ENCODE data around the gene ACADL.
"Not testable (repeated sequence)": the region's sequence is repeated elsewhere in the genome, so short reads cannot be mapped to it uniquely, and the experiment has no call there.

ACADL gene

GRCh38 chr2:210199854-210200253 is 25.4 kb downstream of the ACADL start:
- DNase-seq, result no peak

- peak; percentile 9 to 36 for DNase-seq
These were observed 26.0 kb downstream of the ACADL start for GRCh38 chr2:210199186-210199765.

- DNase-seq, result no peak
These were observed 26.9 kb downstream of the ACADL start for GRCh38 chr2:210198326-210198725.

GRCh38 chr2:210197720-210198119 is 27.5 kb downstream of the ACADL start:
- no peak for DNase-seq

- peak; percentile 55 to 57 for DNase-seq
These were observed 30.0 kb downstream of the ACADL start for GRCh38 chr2:210195101-210195852.

GRCh38 chr2:210190345-210190744 is 34.9 kb downstream of the ACADL start:
- no peak for DNase-seq

GRCh38 chr2:210189452-210190138 is 35.7 kb downstream of the ACADL start:
- DNase-seq, result peak in 1 of 2 donors; percentile 50

GRCh38 chr2:210188755-210189154 is 36.5 kb downstream of the ACADL start:
- DNase-seq, result no peak

GRCh38 chr2:210188190-210188589 is 37.1 kb downstream of the ACADL start:
- DNase-seq, result no peak

- not testable (repeated sequence) for DNase-seq
These were observed 41.3 kb downstream of the ACADL start for GRCh38 chr2:210183936-210184335.

GRCh38 chr2:210181606-210182088 is 43.6 kb downstream of the ACADL start:
- DNase-seq, result not testable (repeated sequence)

- DNase-seq, result not testable (repeated sequence)
These were observed 44.1 kb downstream of the ACADL start for GRCh38 chr2:210181033-210181605.

- no peak for DNase-seq
These were observed 44.8 kb downstream of the ACADL start for GRCh38 chr2:210180477-210180876.

- DNase-seq, result no peak
These were observed 45.8 kb downstream of the ACADL start for GRCh38 chr2:210179351-210179990.

GRCh38 chr2:210177769-210178168 is 47.5 kb downstream of the ACADL start:
- no peak for DNase-seq

- DNase-seq, result not testable (repeated sequence)
These were observed 48.1 kb downstream of the ACADL start for GRCh38 chr2:210177115-210177514.

GRCh38 chr2:210174086-210174485 is 51.2 kb downstream of the ACADL start:
- DNase-seq, result no peak

- DNase-seq, result no peak
These were observed 53.0 kb downstream of the ACADL start for GRCh38 chr2:210172219-210172575.

- peak; percentile 97 to 98 for DNase-seq
These were observed 53.7 kb downstream of the ACADL start, which contains the start of gene KANSL1L for GRCh38 chr2:210171309-210172218. Gene KANSL1L, minus strand, starts transcription at chr2:210171409. Its CDS starts 16,827 bp downstream, at chr2:210154582.

GRCh38 chr2:210170446-210171303 is 54.6 kb downstream of the ACADL start:
- DNase-seq, result peak; percentile 97 to 98

GRCh38 chr2:210170196-210170445 is 55.1 kb downstream of the ACADL start:
- no peak for DNase-seq

Data from inflammatory macrophage (primary cell).